GM12801 (cell line): ENCODE measurements around the gene C3orf62.

ENCODE experiments used
- TF ChIP-seq, protein P1 (sequence below): IDR thresholded peaks from one replicate; pipeline ENCODE4 v1.5.1; 2011; ENCODE audit warnings: control low read depth; ENCODE audit not compliant: insufficient read length; ENCODE audit errors: extremely low read depth

The C3orf62 gene

DNA sequence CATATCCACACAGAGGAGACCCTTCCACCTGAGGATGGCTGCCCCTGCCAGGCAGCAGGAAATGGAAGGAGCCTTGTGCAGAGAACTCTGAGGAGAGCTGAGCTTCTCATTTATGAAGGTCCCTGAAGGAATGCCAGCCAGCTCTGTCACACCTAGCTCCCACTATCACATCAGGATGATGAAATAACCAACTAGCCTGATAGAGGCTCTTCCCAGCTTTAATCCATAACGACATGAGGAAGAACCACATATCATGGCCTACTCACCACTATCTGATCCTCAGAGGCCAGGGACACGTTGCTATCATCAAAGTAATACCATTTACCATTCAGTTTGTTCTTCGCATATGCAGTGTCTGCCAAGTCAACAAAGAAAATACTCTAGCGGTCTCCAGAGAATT is 1.5 kb upstream of the C3orf62 start:
- TF ChIP-seq, protein P1, sequence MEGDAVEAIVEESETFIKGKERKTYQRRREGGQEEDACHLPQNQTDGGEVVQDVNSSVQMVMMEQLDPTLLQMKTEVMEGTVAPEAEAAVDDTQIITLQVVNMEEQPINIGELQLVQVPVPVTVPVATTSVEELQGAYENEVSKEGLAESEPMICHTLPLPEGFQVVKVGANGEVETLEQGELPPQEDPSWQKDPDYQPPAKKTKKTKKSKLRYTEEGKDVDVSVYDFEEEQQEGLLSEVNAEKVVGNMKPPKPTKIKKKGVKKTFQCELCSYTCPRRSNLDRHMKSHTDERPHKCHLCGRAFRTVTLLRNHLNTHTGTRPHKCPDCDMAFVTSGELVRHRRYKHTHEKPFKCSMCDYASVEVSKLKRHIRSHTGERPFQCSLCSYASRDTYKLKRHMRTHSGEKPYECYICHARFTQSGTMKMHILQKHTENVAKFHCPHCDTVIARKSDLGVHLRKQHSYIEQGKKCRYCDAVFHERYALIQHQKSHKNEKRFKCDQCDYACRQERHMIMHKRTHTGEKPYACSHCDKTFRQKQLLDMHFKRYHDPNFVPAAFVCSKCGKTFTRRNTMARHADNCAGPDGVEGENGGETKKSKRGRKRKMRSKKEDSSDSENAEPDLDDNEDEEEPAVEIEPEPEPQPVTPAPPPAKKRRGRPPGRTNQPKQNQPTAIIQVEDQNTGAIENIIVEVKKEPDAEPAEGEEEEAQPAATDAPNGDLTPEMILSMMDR: no peak

DNA sequence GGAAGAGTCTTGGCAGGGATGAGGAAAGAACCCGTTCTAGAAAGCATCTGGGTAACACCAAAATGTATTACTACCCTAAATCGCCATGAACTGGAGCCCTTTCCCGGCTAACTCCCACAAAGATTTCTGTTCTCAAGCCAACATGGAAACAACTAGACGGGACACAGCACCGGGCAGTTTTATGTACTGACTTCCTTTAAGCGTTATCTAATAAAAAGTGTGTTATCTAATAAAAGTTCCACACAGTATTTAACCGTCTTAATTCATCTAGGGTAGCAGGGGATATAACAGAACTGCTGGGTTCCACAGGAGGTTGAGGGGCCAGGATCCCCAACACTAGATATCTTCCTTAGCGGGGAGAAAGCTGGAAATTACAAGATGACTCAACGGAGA is 347 bp upstream of the C3orf62 start:
- TF ChIP-seq, protein P1: no peak

DNA sequence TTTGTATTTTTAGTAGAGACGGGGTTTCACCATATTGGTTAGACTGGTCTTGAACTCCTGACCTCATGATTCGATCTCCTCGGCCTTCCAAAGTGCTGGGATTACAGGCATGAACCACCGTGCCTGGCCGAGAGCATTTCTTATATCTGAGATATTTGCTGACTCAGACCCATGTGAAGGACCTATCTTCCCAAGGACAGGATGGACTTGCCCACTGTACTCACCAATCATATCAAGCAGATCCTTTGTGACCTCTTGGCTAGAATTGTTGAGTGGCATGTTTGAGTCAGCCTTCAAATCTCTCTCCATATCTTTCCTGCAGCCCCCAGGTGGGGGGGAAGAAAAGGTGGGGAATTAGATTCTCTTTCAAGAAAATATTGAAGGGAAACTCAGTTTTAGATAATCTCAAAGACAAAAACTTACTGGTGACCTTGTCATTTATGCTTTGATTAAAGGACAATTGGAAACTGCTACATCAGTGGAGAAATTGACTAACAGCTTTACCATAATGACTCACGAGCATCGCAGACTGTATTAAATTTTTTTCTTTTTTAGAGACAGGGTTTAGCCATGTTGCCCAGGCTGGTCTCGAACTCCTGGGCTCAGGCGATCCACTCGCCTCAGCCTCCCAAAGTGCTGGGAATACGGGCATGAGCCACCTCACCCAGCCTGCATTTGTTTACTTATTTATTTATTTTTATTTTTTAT is 3.1 kb downstream of the C3orf62 start:
- TF ChIP-seq, protein P1: no peak

DNA sequence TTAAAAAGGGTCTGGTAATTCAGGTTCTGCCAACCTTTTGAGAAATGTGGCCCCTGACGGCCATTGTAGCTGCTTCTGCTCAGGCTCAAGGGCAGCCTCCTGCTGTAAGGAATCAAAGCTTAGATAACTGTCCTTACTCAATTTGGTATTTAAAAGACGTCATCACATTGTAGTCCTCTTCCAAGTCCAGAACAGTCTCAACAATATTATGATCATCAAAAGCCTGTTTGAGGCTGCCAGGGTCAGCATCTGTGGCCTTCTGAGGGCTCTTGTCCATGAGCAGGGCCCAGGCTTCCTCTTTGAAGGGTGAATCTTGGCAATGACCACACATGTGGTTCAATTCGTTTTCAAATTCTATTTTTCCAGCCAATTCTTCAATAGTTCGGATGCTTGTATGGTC is 6.0 kb downstream of the C3orf62 start:
- TF ChIP-seq, protein P1: no peak

DNA sequence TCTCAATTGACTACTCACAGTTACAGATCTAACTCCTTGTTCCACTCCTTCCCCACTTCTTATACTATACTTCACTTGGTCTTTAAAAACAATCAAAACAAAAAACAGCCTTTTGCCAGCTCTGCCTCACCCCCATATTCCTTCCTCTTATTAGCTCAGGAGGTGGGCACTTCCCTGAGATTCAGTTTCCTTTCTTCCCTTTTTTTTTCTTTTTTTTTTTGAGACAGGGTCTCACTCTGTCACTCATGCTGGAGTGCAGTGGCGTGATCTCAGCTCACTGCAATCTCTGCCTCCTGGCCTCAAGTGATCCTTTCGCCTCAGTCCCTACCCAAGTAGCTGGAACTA is 6.9 kb downstream of the C3orf62 start:
- TF ChIP-seq, protein P1: no peak

DNA sequence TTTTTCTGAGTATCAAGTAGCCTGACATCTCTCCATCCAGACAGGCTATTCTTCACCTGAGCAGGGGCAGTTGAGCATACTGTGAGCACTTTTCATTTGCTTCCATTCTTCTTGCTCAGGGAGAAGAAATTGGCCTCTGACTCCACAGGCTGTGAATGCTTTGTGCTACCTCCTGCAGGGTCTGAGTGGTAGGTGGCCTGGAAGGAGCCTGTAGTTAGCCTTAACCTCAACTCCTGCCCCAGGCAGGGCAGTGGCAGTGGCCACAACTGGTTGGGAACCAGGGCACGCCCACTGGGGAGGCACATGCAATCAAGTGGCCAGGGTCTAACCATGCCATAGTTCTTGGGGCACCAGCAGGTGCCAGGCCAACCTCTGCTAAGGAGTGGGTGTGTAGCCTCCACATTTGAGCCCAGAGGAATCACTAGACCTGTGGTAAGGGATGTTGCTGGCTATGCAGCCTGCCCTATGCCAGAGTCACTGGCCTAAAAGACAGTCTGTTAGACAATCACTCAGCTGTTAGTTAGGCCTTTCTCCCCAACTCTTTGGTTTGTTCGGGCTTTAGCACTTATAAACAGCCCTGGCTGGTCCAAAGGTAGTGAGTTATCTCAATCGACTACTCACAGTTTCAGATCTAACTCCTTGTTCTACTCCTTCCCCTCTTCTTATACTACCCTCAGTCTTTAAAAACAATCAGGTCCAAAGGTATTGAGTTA is 7.4 kb downstream of the C3orf62 start:
- TF ChIP-seq, protein P1: no peak

DNA sequence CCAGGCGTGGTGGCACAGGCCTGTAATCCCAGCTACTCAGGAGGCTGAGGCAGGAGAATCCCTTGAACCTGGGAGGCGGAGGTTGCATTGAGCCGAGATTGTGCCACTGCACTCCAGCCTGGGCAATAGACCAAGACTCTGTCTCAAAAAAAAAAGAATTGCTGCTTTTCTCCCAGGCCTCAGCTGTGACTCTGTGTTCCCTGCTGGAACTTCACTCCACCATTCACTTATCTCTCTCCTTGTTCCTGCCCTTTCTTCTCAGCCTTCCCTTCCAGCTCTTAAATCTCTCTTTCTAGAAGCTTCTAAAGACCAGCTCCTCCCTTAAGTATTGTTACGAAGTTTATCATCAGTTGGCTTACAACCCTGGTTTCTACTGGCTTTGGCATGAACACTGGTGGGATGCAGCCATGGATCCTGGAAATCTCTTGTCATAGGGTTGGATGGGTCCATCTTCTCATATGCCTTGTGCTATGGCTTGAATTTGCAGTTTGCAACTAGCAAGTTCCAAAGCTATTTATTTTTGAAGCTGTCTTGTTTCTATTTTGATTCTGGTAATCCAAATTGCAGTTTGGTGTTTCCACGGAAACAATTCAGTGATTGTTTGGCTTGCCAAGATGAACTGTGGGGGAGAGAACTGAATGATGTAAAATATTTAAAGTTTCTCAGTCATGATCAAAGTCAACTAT is 10.5 kb downstream of the C3orf62 start:
- TF ChIP-seq, protein P1: no peak
